ENCODE data around the gene DGKB.

DNA sequence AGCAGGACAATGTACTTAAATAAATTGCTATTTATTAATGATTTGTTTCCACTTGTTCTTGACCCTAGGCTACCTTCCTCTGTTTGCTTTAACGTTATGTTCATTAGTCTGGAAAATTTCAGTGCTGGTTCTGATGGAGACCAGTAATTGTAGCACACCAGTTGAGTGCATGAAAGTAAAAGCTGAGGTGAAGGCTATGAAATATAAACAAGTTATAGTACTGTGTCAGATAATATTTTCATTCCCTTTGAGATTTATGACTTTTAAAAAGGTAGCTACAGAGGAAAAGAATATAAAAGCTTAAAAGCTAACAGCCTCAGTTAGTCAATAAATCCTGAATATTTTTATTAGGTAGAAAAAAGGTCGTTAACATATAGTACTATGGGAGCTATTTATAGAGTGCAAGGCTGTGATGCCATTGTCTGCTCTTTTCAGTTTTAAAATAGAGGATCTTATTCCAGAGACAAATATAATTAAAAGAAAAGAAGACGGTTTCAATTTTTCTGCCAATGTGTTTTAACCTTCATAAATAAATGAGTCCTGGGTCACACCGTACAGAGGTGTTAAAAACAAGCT lies 561.3 kb downstream of the DGKB start:
- TF ChIP-seq, protein P1, sequence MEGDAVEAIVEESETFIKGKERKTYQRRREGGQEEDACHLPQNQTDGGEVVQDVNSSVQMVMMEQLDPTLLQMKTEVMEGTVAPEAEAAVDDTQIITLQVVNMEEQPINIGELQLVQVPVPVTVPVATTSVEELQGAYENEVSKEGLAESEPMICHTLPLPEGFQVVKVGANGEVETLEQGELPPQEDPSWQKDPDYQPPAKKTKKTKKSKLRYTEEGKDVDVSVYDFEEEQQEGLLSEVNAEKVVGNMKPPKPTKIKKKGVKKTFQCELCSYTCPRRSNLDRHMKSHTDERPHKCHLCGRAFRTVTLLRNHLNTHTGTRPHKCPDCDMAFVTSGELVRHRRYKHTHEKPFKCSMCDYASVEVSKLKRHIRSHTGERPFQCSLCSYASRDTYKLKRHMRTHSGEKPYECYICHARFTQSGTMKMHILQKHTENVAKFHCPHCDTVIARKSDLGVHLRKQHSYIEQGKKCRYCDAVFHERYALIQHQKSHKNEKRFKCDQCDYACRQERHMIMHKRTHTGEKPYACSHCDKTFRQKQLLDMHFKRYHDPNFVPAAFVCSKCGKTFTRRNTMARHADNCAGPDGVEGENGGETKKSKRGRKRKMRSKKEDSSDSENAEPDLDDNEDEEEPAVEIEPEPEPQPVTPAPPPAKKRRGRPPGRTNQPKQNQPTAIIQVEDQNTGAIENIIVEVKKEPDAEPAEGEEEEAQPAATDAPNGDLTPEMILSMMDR (IDR thresholded peaks at IDR 0.05; ENCODE audit: insufficient read depth, low read length): no peak
- TF ChIP-seq, protein P2, sequence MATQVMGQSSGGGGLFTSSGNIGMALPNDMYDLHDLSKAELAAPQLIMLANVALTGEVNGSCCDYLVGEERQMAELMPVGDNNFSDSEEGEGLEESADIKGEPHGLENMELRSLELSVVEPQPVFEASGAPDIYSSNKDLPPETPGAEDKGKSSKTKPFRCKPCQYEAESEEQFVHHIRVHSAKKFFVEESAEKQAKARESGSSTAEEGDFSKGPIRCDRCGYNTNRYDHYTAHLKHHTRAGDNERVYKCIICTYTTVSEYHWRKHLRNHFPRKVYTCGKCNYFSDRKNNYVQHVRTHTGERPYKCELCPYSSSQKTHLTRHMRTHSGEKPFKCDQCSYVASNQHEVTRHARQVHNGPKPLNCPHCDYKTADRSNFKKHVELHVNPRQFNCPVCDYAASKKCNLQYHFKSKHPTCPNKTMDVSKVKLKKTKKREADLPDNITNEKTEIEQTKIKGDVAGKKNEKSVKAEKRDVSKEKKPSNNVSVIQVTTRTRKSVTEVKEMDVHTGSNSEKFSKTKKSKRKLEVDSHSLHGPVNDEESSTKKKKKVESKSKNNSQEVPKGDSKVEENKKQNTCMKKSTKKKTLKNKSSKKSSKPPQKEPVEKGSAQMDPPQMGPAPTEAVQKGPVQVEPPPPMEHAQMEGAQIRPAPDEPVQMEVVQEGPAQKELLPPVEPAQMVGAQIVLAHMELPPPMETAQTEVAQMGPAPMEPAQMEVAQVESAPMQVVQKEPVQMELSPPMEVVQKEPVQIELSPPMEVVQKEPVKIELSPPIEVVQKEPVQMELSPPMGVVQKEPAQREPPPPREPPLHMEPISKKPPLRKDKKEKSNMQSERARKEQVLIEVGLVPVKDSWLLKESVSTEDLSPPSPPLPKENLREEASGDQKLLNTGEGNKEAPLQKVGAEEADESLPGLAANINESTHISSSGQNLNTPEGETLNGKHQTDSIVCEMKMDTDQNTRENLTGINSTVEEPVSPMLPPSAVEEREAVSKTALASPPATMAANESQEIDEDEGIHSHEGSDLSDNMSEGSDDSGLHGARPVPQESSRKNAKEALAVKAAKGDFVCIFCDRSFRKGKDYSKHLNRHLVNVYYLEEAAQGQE (IDR thresholded peaks at IDR 0.05; ENCODE audit: insufficient replicate concordance, low read depth): no peak
- TF ChIP-seq SPI1 (IDR thresholded peaks at IDR 0.05; ENCODE audit: borderline replicate concordance, low read depth) (no peak), POLR2AphosphoS5 (IDR thresholded peaks at IDR 0.05; ENCODE audit: low read depth) (no peak), GABPA (IDR thresholded peaks at IDR 0.05; ENCODE audit: low read depth) (no peak)
